ENCODE measurements around the gene ADAM23.

GRCh38 chr2:206627632-206628031 lies 184.3 kb downstream of the ADAM23 start:
- no peak for TF ChIP-seq CTCF (conservative IDR thresholded peaks at IDR 0.05)
- no peak for TF ChIP-seq ZFX (IDR thresholded peaks at IDR 0.05)
